Activated CD4-positive, alpha-beta T cell treated with anti-CD3 and anti-CD28 coated beads for 36 hours (primary cell): ENCODE results near the gene LCNL1. TPM values are rescaled to one million over a fixed set of nuclear protein-coding genes. Genes with fewer than 3 reads are reported as not detected.

Experiments used
- ATAC-seq: fragments of 200-7000 bp; cut with Tn5 transposase; one replicate; pipeline ENCODE4 v1.10.0; 2021; ENCODE audit warnings: mild to moderate bottlenecking, moderate library complexity
- CTCF ChIA-PET: fragments of 350-600 bp; sonication (Branson Sonifier 250); formaldehyde crosslinking; loops from one replicate; lab custom pipeline; 2021; ENCODE audit warnings: antibody characterized with exemption; lab: Charles Lee
- POLR2A ChIA-PET: fragments of 350-600 bp; sonication (Branson Sonifier 250); formaldehyde crosslinking; loops from one replicate; lab custom pipeline; 2021; ENCODE audit warnings: antibody characterized with exemption, inconsistent platforms; lab: Charles Lee
- DNase-seq: peaks from one replicate; pipeline ENCODE4 v3.0.0-alpha.2; 2020
- H3K27ac Mint-ChIP-seq: one replicate; pipeline ENCODE4 v1.8.0; 2021; ENCODE audit warnings: mixed read lengths
- H3K27me3 Mint-ChIP-seq: one replicate; pipeline ENCODE4 v1.8.0; 2021; ENCODE audit warnings: mixed read lengths
- H3K36me3 Mint-ChIP-seq: one replicate; pipeline ENCODE4 v1.8.0; 2021; ENCODE audit warnings: low read depth, mixed read lengths
- H3K4me1 Mint-ChIP-seq: one replicate; pipeline ENCODE4 v1.8.0; 2021; ENCODE audit warnings: mixed read lengths
- H3K4me3 Mint-ChIP-seq: one replicate; pipeline ENCODE4 v1.8.0; 2021; ENCODE audit warnings: mild to moderate bottlenecking, moderate library complexity, mixed read lengths
- H3K9me3 Mint-ChIP-seq: one replicate; pipeline ENCODE4 v1.8.0; 2021; ENCODE audit warnings: low read depth, mixed read lengths
- intact Hi-C, 2 experiments: fragments of 100-400 bp; cut with DNase I in 1 of 2; cut with micrococcal nuclease in 1 of 2; formaldehyde crosslinking; loops; one replicate each; pipeline versions ENCODE4 v1.14.2 to v1.15.1; 2022 to 2024; cut with DNase I, micrococcal nuclease
- total RNA-seq, 2 experiments: library from RNA; stranded (reverse); gene quantifications; one replicate each; pipeline ENCODE4 v1.2.3, GENCODE V29; 2021

Gene LCNL1
- total RNA-seq, 2 experiments from 2014 or later, result not detected

GRCh38 chr9:136969774-136970173 is 13.0 kb upstream of the LCNL1 start:
- CTCF ChIA-PET, result no interaction called here

GRCh38 chr9:136970361-136970760 is 12.4 kb upstream of the LCNL1 start:
- intact Hi-C loops, result no loop called here
- DNase-seq (no peak), ATAC-seq (no peak)
- H3K27me3 Mint-ChIP-seq, result no peaks in the 10 kb centered on the region
- H3K36me3 Mint-ChIP-seq, result no peaks in the 10 kb centered on the region
- H3K9me3 Mint-ChIP-seq, result no peaks in the 10 kb centered on the region
- no peak overlapping the region for H3K27ac Mint-ChIP-seq
- ChIA-PET POLR2A (no interaction called here), CTCF (interaction anchor here (0.6 kb wide), 1 partner anchor 60 kb away, joined by 3 read pairs; no protein-coding TSS in a partner anchor)
- no peak overlapping the region for H3K4me3 Mint-ChIP-seq
- H3K4me1 Mint-ChIP-seq, result peaks cover 16% of the 10 kb centered on the region

More at GRCh38 chr9:136969774-136970173, 13.0 kb upstream of the LCNL1 start:
- H3K27ac Mint-ChIP-seq, result no peak overlapping the region
- no peak overlapping the region for H3K4me3 Mint-ChIP-seq
- no peaks in the 10 kb centered on the region for H3K36me3 Mint-ChIP-seq
- ATAC-seq (no peak), DNase-seq (no peak)
- intact Hi-C loops, result no loop called here
- POLR2A ChIA-PET, result no interaction called here
- no peaks in the 10 kb centered on the region for H3K9me3 Mint-ChIP-seq
- H3K4me1 Mint-ChIP-seq, result peaks cover 12% of the 10 kb centered on the region
- H3K27me3 Mint-ChIP-seq, result no peaks in the 10 kb centered on the region

- no peak for ATAC-seq
- H3K4me3 Mint-ChIP-seq, result no peak overlapping the region
- H3K9me3 Mint-ChIP-seq, result no peaks in the 10 kb centered on the region
- intact Hi-C loops, result no loop called here
- H3K27ac Mint-ChIP-seq, result no peak overlapping the region
- no peaks in the 10 kb centered on the region for H3K36me3 Mint-ChIP-seq
- no peak for DNase-seq
- H3K4me1 Mint-ChIP-seq, result peaks cover 13% of the 10 kb centered on the region
- CTCF ChIA-PET, result interaction anchor here (0.6 kb wide), 2 partner anchors 193 to 247 kb away, joined by 4 read pairs; no protein-coding TSS in a partner anchor
- H3K27me3 Mint-ChIP-seq, result no peaks in the 10 kb centered on the region
- POLR2A ChIA-PET, result no interaction called here
Observed at GRCh38 chr9:136971746-136972145, 11.0 kb upstream of the LCNL1 start.

- ChIA-PET POLR2A (no interaction called here), CTCF (interaction anchor here (0.6 kb wide), 1 partner anchor 194 kb away, joined by 4 read pairs; no protein-coding TSS in a partner anchor)
- no peak for DNase-seq
- H3K27me3 Mint-ChIP-seq, result no peaks in the 10 kb centered on the region
- no peak overlapping the region for H3K27ac Mint-ChIP-seq
- no peaks in the 10 kb centered on the region for H3K9me3 Mint-ChIP-seq
- H3K4me3 Mint-ChIP-seq, result no peak overlapping the region
- intact Hi-C loops, result no loop called here
- H3K36me3 Mint-ChIP-seq, result no peaks in the 10 kb centered on the region
- ATAC-seq, result no peak
- peaks cover 13% of the 10 kb centered on the region for H3K4me1 Mint-ChIP-seq
Observed at GRCh38 chr9:136972335-136972734, 10.5 kb upstream of the LCNL1 start.

GRCh38 chr9:136972743-136973142 is 10.1 kb upstream of the LCNL1 start:
- ATAC-seq, result no peak
- DNase-seq, result no peak
- Mint-ChIP-seq H3K4me1 (peaks cover 13% of the 10 kb centered on the region), H3K9me3 (no peaks in the 10 kb centered on the region), H3K36me3 (no peaks in the 10 kb centered on the region), H3K4me3 (no peak overlapping the region), H3K27ac (no peak overlapping the region), H3K27me3 (no peaks in the 10 kb centered on the region)
- intact Hi-C loops, result no loop called here
- POLR2A ChIA-PET, result no interaction called here
- CTCF ChIA-PET, result no interaction called here

- DNase-seq, result no peak
- Mint-ChIP-seq H3K27ac (no peak overlapping the region), H3K36me3 (no peaks in the 10 kb centered on the region), H3K9me3 (no peaks in the 10 kb centered on the region), H3K27me3 (no peaks in the 10 kb centered on the region), H3K4me1 (peaks cover 13% of the 10 kb centered on the region), H3K4me3 (no peak overlapping the region)
- no peak for ATAC-seq
- POLR2A ChIA-PET, result no interaction called here
- CTCF ChIA-PET, result interaction anchor here (0.7 to 2.9 kb wide), 3 partner anchors 55 to 180 kb away, joined by 4 to 12 read pairs (median 5); no protein-coding TSS in a partner anchor
- intact Hi-C loops, result no loop called here
Observed at GRCh38 chr9:136973618-136974617, 8.9 kb upstream of the LCNL1 start.

GRCh38 chr9:136974817-136975535 is 7.8 kb upstream of the LCNL1 start:
- peak overlapping the region; percentile 25 for H3K27ac Mint-ChIP-seq
- no peak overlapping the region for H3K4me3 Mint-ChIP-seq
- no peaks in the 10 kb centered on the region for H3K36me3 Mint-ChIP-seq
- DNase-seq, result no peak
- POLR2A ChIA-PET, result no interaction called here
- H3K27me3 Mint-ChIP-seq, result no peaks in the 10 kb centered on the region
- peak; percentile 11 for ATAC-seq
- H3K4me1 Mint-ChIP-seq, result peaks cover 13% of the 10 kb centered on the region
- H3K9me3 Mint-ChIP-seq, result no peaks in the 10 kb centered on the region
- CTCF ChIA-PET, result interaction anchor here (0.6 to 2.9 kb wide), 9 partner anchors 12 to 262 kb away, joined by 3 to 12 read pairs (median 3); partner anchors contain the start of gene PAXX
- intact Hi-C loops, result no loop called here

- intact Hi-C loops, result no loop called here
- Mint-ChIP-seq H3K9me3 (no peaks in the 10 kb centered on the region), H3K27me3 (no peaks in the 10 kb centered on the region), H3K4me3 (no peak overlapping the region), H3K4me1 (peaks cover 13% of the 10 kb centered on the region), H3K27ac (peak overlapping the region; percentile 25), H3K36me3 (no peaks in the 10 kb centered on the region)
- ATAC-seq (peak; percentile 31), DNase-seq (peak; percentile 70)
- ChIA-PET CTCF (interaction anchor here (0.6 to 2.9 kb wide), 11 partner anchors 11 to 261 kb away, joined by 3 to 12 read pairs (median 3); partner anchors contain the start of gene PAXX), POLR2A (interaction anchor here (0.6 kb wide), 1 partner anchor 306 kb away, joined by 3 read pairs; no protein-coding TSS in a partner anchor)
Observed at GRCh38 chr9:136975644-136976043, 7.1 kb upstream of the LCNL1 start.

- intact Hi-C loops, result no loop called here
- Mint-ChIP-seq H3K27ac (no peak within 1 kb of the TSS), H3K4me1 (peaks cover 13% of the 10 kb centered on the region), H3K27me3 (no peaks in the 10 kb centered on the region), H3K4me3 (no peak within 1 kb of the TSS), H3K9me3 (no peaks in the 10 kb centered on the region), H3K36me3 (no peaks in the 10 kb centered on the region)
- CTCF ChIA-PET, result no interaction called here
- no peak for ATAC-seq
- POLR2A ChIA-PET, result no interaction called here
- no peak for DNase-seq
Observed at GRCh38 chr9:136977223-136977622, 5.6 kb upstream of the LCNL1 start, which contains the start of gene PTGDS. PTGDS (plus strand) TSS chr9:136977504; CDS start chr9:136977579, 75 bp downstream.

GRCh38 chr9:136977649-136978072 is 5.1 kb upstream of the LCNL1 start:
- Mint-ChIP-seq H3K4me3 (no peak overlapping the region), H3K27ac (no peak overlapping the region)

More at GRCh38 chr9:136977649-136978072, 5.1 kb upstream of the LCNL1 start:
- ChIA-PET CTCF (interaction anchor here (1.0 to 1.9 kb wide), 3 partner anchors 14 to 90 kb away, joined by 3 to 15 read pairs (median 6); partner anchors contain the start of gene PAXX), POLR2A (no interaction called here)
- DNase-seq (no peak), ATAC-seq (no peak)
- H3K36me3 Mint-ChIP-seq, result no peaks in the 10 kb centered on the region
- H3K9me3 Mint-ChIP-seq, result no peaks in the 10 kb centered on the region
- peaks cover 13% of the 10 kb centered on the region for H3K4me1 Mint-ChIP-seq
- intact Hi-C loops, result loop anchor here (1.0 kb wide), 9 partner anchors 15 to 484 kb away; partner anchors contain the start of genes PAXX (in 2 of the 2), PHPT1 (in 1 of the 2), TMEM141 (in 1 of the 2) and TRAF2 (in 1 of the 2)
- no peaks in the 10 kb centered on the region for H3K27me3 Mint-ChIP-seq
